GM04504 (cell line): ENCODE results near the gene ZBTB6.

Source experiments
- DNase-seq: peaks from one replicate; pipeline ENCODE4 v3.0.0-alpha.2; 2012; ENCODE audit warnings: low read depth

The ZBTB6 gene

GRCh38 chr9:122912964-122913673 is at the start of gene ZBTB6:
Gene ZBTB6 (minus strand): TSS chr9:122913323. CDS start chr9:122912072, 1,251 bp downstream.
- DNase-seq, result peak; percentile 72

- DNase-seq, result no peak
Measured at GRCh38 chr9:122961139-122961538, 48.0 kb upstream of the ZBTB6 start.

GRCh38 chr9:122955961-122956360 is 42.8 kb upstream of the ZBTB6 start:
- DNase-seq, result no peak

GRCh38 chr9:122954253-122954691 is 41.1 kb upstream of the ZBTB6 start:
- no peak for DNase-seq

- DNase-seq, result no peak
Measured at GRCh38 chr9:122951056-122951455, 37.9 kb upstream of the ZBTB6 start.

GRCh38 chr9:122950263-122950662 is 37.1 kb upstream of the ZBTB6 start:
- no peak for DNase-seq

- no peak for DNase-seq
Measured at GRCh38 chr9:122949696-122950095, 36.6 kb upstream of the ZBTB6 start.

- DNase-seq, result no peak
Measured at GRCh38 chr9:122948313-122948712, 35.2 kb upstream of the ZBTB6 start.

GRCh38 chr9:122946461-122947005 is 33.4 kb upstream of the ZBTB6 start:
- DNase-seq, result no peak

GRCh38 chr9:122944960-122945888 is 32.1 kb upstream of the ZBTB6 start:
- no peak for DNase-seq

GRCh38 chr9:122941582-122942234 is 28.6 kb upstream of the ZBTB6 start:
- peak; percentile 26 for DNase-seq

GRCh38 chr9:122940749-122941581 is 27.8 kb upstream of the ZBTB6 start, which contains the start of gene RABGAP1:
Gene RABGAP1 (plus strand): TSS chr9:122941020. CDS start chr9:122957060, 16,040 bp downstream.
- peak; percentile 97 for DNase-seq

GRCh38 chr9:122940454-122940748 is 27.3 kb upstream of the ZBTB6 start:
- DNase-seq, result no peak

- DNase-seq, result no peak
Measured at GRCh38 chr9:122939601-122940000, 26.5 kb upstream of the ZBTB6 start.

GRCh38 chr9:122936883-122937282 is 23.8 kb upstream of the ZBTB6 start:
- no peak for DNase-seq

- DNase-seq, result no peak
Measured at GRCh38 chr9:122936464-122936863, 23.3 kb upstream of the ZBTB6 start.

- DNase-seq, result peak; percentile 88
Measured at GRCh38 chr9:122931226-122932121, 18.4 kb upstream of the ZBTB6 start, which contains the start of gene ZBTB26. Gene ZBTB26 (minus strand): TSS chr9:122931512. CDS start chr9:122919934, 11,578 bp downstream.

- no peak for DNase-seq
Measured at GRCh38 chr9:122930541-122931225, 17.6 kb upstream of the ZBTB6 start.

- DNase-seq, result no peak
Measured at GRCh38 chr9:122929796-122930354, 16.8 kb upstream of the ZBTB6 start.
